ENCODE results near the gene SOCS7. TPM values are rescaled to one million over a fixed set of nuclear protein-coding genes. Genes with fewer than 3 reads are reported as not detected.

SOCS7 gene
- total RNA-seq, 1 donor from 2014 or later, result 14.0 TPM

Other genes with a start within 250 kb of the SOCS7 start
- gene TBC1D3E, start 223.9 kb upstream of the SOCS7 start, total RNA-seq, result 1.3 and 1.6 TPM in 2 replicates
- gene TBC1D3, start 159.3 kb upstream of the SOCS7 start, total RNA-seq, result 1.8 and 4.2 TPM in 2 replicates
- 33.6 and 33.9 TPM in 2 replicates for gene MRPL45, start 54.7 kb upstream of the SOCS7 start, total RNA-seq
- 0.07 TPM in 1 of 2 replicates, not detected in the other for gene GPR179, start 7.9 kb upstream of the SOCS7 start, total RNA-seq
- 0.51 and 1.3 TPM in 2 replicates for gene ARHGAP23, start 76.6 kb downstream of the SOCS7 start, total RNA-seq